ENCODE measurements around the gene THSD7B. TPM values are rescaled to one million over a fixed set of nuclear protein-coding genes. Genes with fewer than 3 reads are reported as not detected.
A peak's percentile ranks its signal among the peaks of the same experiment; 100 is the strongest.

Gene THSD7B
- total RNA-seq, 1 experiment from 2014 or later, result not detected

GRCh38 chr2:136997557-136997956 lies 232.2 kb downstream of the THSD7B start:
- no peak for DNase-seq (ENCODE audit: low read depth, low spot score)
- in situ Hi-C loops (cut with HindIII; ENCODE audit: low pct_unique_long_range_greater_than_20kb, low sequenced_read_pairs), result no loop called here

GRCh38 chr2:137000811-137001210 lies 235.5 kb downstream of the THSD7B start:
- in situ Hi-C loops (cut with HindIII; ENCODE audit: low pct_unique_long_range_greater_than_20kb, low sequenced_read_pairs), result no loop called here
- no peak for DNase-seq (ENCODE audit: low read depth, low spot score)

GRCh38 chr2:137002896-137003295 lies 237.6 kb downstream of the THSD7B start:
- in situ Hi-C loops (cut with HindIII; ENCODE audit: low pct_unique_long_range_greater_than_20kb, low sequenced_read_pairs), result no loop called here
- no peak for DNase-seq (ENCODE audit: low read depth, low spot score)

- in situ Hi-C loops (cut with HindIII; ENCODE audit: low pct_unique_long_range_greater_than_20kb, low sequenced_read_pairs), result no loop called here
Measured at GRCh38 chr2:137005210-137005609, 239.9 kb downstream of the THSD7B start.

GRCh38 chr2:137007938-137008337 lies 242.6 kb downstream of the THSD7B start:
- no peak for DNase-seq (ENCODE audit: low read depth, low spot score)
- in situ Hi-C loops (cut with HindIII; ENCODE audit: low pct_unique_long_range_greater_than_20kb, low sequenced_read_pairs), result no loop called here

More at GRCh38 chr2:137005210-137005609, 239.9 kb downstream of the THSD7B start:
- DNase-seq (ENCODE audit: low read depth, low spot score), result no peak

GRCh38 chr2:137009953-137010352 lies 244.6 kb downstream of the THSD7B start:
- in situ Hi-C loops (cut with HindIII; ENCODE audit: low pct_unique_long_range_greater_than_20kb, low sequenced_read_pairs), result no loop called here
- DNase-seq (ENCODE audit: low read depth, low spot score), result no peak

- DNase-seq (ENCODE audit: low read depth, low spot score), result no peak
- in situ Hi-C loops (cut with HindIII; ENCODE audit: low pct_unique_long_range_greater_than_20kb, low sequenced_read_pairs), result no loop called here
Measured at GRCh38 chr2:137020452-137021196, 255.3 kb downstream of the THSD7B start.

GRCh38 chr2:137021763-137022162 lies 256.4 kb downstream of the THSD7B start:
- DNase-seq (ENCODE audit: low read depth, low spot score), result no peak
- in situ Hi-C loops (cut with HindIII; ENCODE audit: low pct_unique_long_range_greater_than_20kb, low sequenced_read_pairs), result no loop called here

GRCh38 chr2:137023205-137023604 lies 257.9 kb downstream of the THSD7B start:
- DNase-seq (ENCODE audit: low read depth, low spot score), result no peak
- in situ Hi-C loops (cut with HindIII; ENCODE audit: low pct_unique_long_range_greater_than_20kb, low sequenced_read_pairs), result no loop called here

GRCh38 chr2:137031731-137032130 lies 266.4 kb downstream of the THSD7B start:
- DNase-seq (ENCODE audit: low read depth, low spot score), result no peak
- in situ Hi-C loops (cut with HindIII; ENCODE audit: low pct_unique_long_range_greater_than_20kb, low sequenced_read_pairs), result no loop called here

- in situ Hi-C loops (cut with HindIII; ENCODE audit: low pct_unique_long_range_greater_than_20kb, low sequenced_read_pairs), result no loop called here
- DNase-seq (ENCODE audit: low read depth, low spot score), result no peak
Measured at GRCh38 chr2:137036619-137037018, 271.3 kb downstream of the THSD7B start.

GRCh38 chr2:137039482-137040152 lies 274.3 kb downstream of the THSD7B start:
- no peak for DNase-seq (ENCODE audit: low read depth, low spot score)
- in situ Hi-C loops (cut with HindIII; ENCODE audit: low pct_unique_long_range_greater_than_20kb, low sequenced_read_pairs), result no loop called here

- no peak for DNase-seq (ENCODE audit: low read depth, low spot score)
- in situ Hi-C loops (cut with HindIII; ENCODE audit: low pct_unique_long_range_greater_than_20kb, low sequenced_read_pairs), result no loop called here
Measured at GRCh38 chr2:137047369-137047768, 282.0 kb downstream of the THSD7B start.

- no peak for DNase-seq (ENCODE audit: low read depth, low spot score)
- in situ Hi-C loops (cut with HindIII; ENCODE audit: low pct_unique_long_range_greater_than_20kb, low sequenced_read_pairs), result no loop called here
Measured at GRCh38 chr2:137048455-137048854, 283.1 kb downstream of the THSD7B start.

GRCh38 chr2:137049518-137049917 lies 284.2 kb downstream of the THSD7B start:
- in situ Hi-C loops (cut with HindIII; ENCODE audit: low pct_unique_long_range_greater_than_20kb, low sequenced_read_pairs), result no loop called here

GRCh38 chr2:137050949-137051348 lies 285.6 kb downstream of the THSD7B start:
- in situ Hi-C loops (cut with HindIII; ENCODE audit: low pct_unique_long_range_greater_than_20kb, low sequenced_read_pairs), result no loop called here
- peak; percentile 24 for DNase-seq (ENCODE audit: low read depth, low spot score)

More at GRCh38 chr2:137049518-137049917, 284.2 kb downstream of the THSD7B start:
- DNase-seq (ENCODE audit: low read depth, low spot score), result no peak

GRCh38 chr2:137051778-137052398 lies 286.5 kb downstream of the THSD7B start:
- in situ Hi-C loops (cut with HindIII; ENCODE audit: low pct_unique_long_range_greater_than_20kb, low sequenced_read_pairs), result no loop called here
- no peak for DNase-seq (ENCODE audit: low read depth, low spot score)

- in situ Hi-C loops (cut with HindIII; ENCODE audit: low pct_unique_long_range_greater_than_20kb, low sequenced_read_pairs), result no loop called here
- DNase-seq (ENCODE audit: low read depth, low spot score), result no peak
Measured at GRCh38 chr2:137056704-137057103, 291.4 kb downstream of the THSD7B start.

All from SK-MEL-5 (cell line).